ENCODE data around the gene KRT33B.
"Not testable (repeated sequence)": the region's sequence is repeated elsewhere in the genome, so short reads cannot be mapped to it uniquely, and the experiment has no call there.

KRT33B gene

DNA sequence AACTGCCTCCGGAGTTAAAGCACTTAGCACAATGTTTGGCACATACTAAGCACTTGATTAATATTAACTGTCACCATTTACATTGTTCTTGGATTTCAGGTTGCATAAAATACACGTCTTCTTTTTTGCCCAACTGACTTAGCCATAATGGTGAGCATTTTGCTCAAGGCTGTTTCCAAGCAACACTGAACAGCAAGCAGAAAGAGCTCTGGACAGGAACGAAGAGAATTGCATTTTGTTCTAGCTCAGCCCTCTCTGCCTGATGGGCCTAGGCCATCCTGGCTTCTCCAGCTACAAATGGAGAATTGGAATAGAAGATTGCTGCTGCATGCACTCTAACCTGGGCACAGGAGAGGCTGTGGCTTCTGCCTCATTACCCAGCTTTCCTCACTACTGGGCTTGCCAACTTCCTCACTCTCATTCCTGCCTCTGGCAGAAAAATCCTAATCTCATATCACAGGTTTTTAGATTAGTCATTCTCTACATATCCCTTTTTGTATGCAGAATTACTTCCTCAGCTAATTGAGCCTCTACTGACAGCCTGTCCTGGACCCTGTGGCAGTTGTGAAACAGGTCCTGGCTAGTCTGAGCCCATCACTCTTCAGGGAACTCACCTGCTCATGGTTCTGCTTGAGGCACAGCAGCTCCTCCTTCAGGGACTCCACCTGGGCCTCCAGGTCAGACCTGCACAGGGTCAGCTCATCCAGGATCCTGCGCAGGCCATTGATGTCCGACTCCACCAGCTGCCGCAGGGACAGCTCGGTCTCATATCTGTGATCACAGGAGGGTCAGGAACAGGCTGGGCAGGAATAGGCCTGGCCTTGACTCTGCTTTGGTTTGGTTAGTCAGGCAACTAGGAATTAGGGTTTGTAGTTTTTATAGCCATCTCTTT, 21.5 kb downstream of the KRT33B start:
- DNase-seq (ENCODE audit: low read depth), result no peak

DNA sequence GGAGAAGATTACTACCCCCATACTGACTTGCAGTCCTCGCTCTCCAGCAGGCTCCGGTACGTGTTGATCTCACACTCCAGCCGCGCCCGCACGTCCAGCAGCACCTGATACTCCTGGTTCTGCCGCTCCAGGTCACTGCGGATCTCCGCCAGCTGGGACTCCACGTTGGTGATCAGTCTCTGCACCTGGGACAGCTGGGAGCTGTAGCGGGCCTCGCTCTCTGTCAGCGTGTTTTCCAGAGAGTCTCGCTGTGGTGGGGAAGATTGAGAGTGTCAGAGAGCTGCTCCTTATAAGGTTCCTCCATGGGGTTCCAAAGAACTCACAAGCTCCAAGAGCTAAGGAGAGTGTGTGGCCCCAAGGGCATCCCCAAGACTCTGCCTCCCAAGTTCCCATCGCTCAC, 23.2 kb downstream of the KRT33B start:
- not testable (repeated sequence) for DNase-seq (ENCODE audit: low read depth)

- no peak for DNase-seq (ENCODE audit: low read depth)
Observed at GRCh38 chr17:41345992-41346391, 23.6 kb downstream of the KRT33B start.

DNA sequence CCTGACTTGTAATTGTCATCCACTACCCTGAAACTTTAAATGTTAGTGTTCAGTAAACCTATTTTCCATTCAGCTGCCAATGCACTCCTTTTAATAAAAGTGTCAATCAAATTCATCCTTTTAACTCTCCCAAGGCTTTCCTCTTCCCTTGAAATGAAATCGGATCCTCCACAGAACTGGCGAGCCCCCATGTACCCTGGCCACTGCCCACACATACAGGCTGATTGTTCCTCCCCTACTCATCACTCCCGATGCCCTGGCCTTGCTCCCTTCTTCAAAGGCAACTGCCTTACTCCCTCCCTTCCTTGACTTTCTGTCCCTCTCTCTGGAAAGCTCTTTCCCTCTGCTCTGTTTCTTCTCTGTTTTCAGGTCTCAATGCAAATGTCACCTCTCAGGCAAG, 26.6 kb downstream of the KRT33B start:
- no peak for DNase-seq (ENCODE audit: low read depth)

GRCh38 chr17:41340934-41341861, 28.4 kb downstream of the KRT33B start:
- no peak for DNase-seq (ENCODE audit: low read depth)

DNA sequence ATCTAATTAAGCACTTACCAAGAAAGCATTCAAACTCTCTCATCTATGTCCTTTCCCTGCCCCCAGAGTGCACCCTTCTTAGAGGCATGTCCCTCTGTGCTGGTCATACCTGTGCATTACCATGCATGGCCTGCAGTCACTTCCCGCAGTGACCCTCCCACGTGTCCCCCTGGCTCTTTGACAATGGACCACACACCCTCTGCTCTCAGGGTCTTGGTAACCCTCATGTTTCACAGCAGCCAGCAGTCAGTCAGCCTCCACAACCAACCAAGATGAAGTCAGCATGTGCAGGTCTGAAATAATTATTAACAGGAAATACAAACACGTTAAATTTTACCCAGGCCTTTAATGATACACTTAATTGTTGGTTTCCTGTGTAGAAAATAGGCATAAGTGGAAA, 29.1 kb downstream of the KRT33B start:
- no peak for DNase-seq (ENCODE audit: low read depth)

- DNase-seq (ENCODE audit: low read depth), result no peak
Observed at GRCh38 chr17:41339571-41340172, 29.9 kb downstream of the KRT33B start.

DNA sequence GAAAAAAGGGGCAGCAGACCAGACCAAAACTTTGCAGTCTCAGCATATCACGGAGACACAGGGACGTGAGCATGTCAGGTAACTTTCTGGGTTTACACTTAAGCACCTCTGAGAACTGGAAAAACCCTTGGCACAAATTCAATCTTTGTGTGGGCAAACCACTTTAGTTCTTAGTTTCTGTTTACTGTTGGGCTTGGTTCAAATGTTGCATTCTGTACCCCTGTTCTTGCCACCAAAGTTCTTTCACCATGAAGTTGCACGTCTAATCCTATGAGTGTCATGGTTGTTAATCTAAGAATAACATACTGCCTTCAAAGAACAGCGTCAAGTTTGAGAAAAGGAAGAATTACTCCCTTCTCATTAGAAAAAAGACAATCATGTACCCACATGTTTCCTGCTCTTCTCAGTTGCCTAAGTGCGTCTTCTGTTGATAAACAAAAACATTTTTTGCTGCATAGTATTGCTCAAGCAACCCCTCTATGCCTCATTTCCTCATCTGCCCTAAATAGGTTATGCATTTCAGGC, 30.6 kb downstream of the KRT33B start:
- DNase-seq (ENCODE audit: low read depth), result no peak

DNA sequence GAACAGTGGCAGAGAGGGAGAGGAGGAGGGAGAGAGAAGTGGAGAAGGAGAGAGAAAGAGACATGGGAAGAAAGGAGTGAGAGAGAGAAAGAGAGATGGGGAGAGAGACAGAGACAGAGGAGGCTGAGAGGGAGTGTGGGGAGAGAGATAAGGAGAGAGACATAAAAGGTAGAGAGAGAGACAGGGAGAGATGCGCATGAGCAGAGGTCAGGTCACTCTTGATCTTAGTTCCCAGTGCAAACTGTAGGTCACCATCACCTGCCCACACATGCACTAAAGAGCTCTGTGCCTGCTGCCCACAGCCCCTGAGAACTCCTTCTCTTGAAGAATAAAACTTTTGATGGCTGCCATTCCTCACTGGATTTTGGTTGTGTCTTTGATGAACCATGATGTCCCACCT, 33.9 kb downstream of the KRT33B start:
- DNase-seq (ENCODE audit: low read depth), result no peak

GRCh38 chr17:41334385-41335305, 35.0 kb downstream of the KRT33B start:
- no peak for DNase-seq (ENCODE audit: low read depth)

DNA sequence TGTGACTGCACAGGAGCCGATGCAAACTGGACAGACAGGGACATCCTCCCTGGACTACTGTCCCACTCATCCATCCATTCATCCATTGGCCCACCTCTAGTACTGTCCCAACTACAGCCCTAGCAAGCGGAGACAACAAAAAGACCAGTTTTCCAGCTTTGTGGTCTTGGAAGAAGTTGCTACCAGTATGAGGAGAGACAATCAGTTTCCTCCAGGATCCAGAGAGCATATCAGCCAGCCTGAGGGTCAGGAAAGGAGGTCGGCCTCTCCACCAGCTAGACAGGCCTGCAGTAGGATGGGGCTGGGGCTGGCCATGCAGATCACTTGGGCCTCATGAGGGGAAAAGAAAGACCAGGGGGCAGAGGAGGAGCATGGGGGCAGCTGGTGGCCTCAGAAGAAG, 35.8 kb downstream of the KRT33B start:
- no peak for DNase-seq (ENCODE audit: low read depth)

GRCh38 chr17:41333098-41333497, 36.5 kb downstream of the KRT33B start:
- DNase-seq (ENCODE audit: low read depth), result no peak

- DNase-seq (ENCODE audit: low read depth), result no peak
Observed at GRCh38 chr17:41332239-41332638, 37.4 kb downstream of the KRT33B start.

GRCh38 chr17:41331606-41332005, 38.0 kb downstream of the KRT33B start:
- no peak for DNase-seq (ENCODE audit: low read depth)

DNA sequence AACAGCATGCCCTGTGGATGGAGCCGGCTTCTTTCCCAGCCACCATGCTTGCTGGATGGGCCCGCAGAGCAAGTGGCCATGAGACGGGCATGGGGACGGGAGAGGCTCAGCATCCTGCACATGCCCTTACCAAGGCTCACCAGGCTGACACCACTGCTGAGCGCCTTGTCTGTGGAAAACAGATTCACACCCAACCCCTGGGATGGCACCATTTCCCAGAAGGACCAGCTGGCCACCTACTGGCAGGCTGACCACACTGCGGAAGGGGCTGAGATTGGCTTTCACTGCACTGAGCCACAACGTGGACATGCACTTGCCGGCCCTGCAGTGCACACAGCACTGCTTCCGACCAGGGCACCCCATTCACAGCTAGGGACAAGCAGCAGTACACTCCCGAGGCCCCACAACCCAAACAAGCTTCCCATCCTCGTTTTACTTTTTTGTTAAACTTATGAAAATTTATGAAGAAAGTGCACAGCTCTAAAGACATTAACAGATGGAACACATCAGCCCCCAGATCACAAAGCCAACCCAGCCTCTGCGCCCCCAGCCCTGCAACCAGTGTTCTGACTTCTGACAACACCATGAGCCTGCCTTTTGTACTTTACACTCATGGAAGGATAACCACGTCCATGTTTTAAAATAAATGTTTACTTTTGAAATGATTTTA, 40.2 kb downstream of the KRT33B start:
- DNase-seq (ENCODE audit: low read depth), result no peak

- DNase-seq (ENCODE audit: low read depth), result no peak
Observed at GRCh38 chr17:41328207-41328606, 41.4 kb downstream of the KRT33B start.

DNA sequence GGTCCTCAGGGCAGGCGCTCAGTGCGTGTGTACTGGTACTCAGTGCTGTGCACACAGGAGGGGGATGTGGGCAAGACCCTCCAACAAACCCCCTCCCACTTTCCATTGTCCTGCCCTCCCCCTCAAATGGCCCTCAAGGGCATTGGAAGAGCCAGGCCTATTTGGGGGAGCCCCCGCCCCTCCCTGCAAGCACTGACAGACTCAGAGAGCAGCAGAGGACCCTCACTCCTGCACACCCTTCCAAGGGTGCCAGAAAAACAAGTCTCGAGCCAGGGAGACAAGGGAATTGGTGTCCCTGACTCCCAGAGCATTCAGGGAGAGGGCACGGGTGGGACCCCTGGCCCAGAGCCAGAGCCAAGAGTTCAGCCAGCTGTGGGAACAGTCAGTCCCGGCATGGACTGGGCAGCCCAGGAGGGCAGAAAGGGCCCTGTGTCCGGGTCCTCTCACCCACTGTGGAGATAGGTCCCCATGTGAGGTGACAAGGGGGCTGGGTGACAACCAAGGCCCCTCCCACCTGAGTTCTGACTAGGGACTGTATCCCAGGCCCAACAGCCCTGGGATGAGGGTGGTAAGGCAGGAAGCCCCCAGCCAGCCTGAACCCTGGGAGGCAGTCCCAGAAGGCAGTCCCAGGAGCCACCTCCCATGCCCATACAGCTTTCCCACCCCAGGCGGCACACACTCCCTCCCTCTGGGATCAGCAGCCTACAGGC, 42.0 kb downstream of the KRT33B start:
- DNase-seq (ENCODE audit: low read depth), result no peak

DNA sequence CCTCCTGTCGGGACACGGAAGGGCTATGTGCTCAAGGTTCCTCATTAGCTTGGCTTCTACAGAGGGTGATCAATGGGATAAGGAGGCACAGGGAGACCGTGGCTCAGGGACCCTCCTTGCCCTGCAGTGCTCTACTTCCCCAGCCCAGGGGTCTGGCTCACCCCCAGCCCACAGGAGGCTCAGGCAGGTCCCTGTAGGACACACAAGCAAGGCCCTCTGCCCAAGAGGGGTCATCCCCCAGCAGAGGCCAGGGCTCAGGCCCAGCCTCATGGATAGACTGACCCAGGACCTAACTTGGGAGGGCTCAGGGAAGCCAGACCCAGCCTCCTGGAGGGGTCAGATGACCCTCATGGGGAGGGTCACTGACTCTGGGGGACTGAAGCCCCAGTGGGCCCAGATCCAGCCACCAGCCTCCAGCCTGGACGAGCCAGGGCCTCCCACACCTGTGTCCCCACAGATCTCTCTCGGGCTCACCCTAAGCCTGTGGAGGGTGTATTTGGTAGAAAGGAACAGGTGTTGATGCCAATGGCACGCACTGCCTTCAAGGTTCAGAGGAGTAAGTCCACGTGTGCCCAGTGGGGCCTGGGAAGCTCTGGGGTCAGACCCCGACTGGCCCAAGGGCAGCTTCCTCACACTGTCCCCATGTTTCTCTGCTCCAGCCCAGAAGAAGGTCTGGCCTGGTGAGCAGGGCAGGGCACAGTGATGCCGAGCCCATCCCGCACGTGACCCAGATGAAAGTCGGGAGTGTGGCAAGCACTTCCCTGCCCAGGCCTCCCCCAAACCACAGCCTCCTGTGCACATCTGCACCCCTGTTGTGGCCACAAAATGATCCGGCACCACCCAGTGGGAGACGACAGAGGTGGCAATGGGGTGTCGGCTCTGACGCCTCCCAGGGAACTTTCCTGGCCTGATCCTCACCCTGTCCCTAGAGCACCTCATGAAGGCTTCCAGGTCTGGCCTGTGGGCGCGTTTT, 43.2 kb downstream of the KRT33B start:
- DNase-seq (ENCODE audit: low read depth), result no peak

DNA sequence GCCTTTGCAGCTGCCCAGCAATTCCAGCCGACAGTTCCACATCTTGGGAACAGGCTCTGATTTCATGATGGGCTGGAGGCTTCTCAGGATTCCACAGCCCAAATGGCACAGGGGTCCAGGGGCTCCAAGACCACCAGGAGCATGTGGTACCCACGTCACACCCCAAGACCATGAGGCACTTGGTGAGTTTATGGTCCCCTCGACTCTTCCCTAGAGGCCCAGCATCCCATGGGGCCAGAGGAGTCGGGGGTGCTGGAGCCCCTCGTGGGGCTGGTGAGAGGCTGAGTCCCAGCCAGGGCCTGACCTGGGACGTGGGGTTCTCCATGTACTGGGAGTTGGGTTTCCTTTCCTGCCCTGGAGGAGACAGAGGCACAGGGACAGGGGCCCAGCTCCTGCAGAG, 44.0 kb downstream of the KRT33B start:
- no peak for DNase-seq (ENCODE audit: low read depth)

Measured in stimulated activated CD8-positive, alpha-beta memory T cell treated with anti-CD3 and anti-CD28 coated beads, Interleukin-7, amount 100 ng/mL, for 24 hours (primary cell).